Testis (tissue), 2 donors: ENCODE data around the gene VIM.

ENCODE experiments used
- CTCF ChIP-seq, 3 experiments: fragments of 450-650 bp in 2 of 3; fragments of 200-600 bp in 1 of 3; sonication (generic) in 1 of 3; IDR thresholded peaks; one replicate each; pipeline ENCODE4 v1.5.1; 2016 to 2019; ENCODE audit warnings: antibody characterized with exemption in 3 of 3, mild to moderate bottlenecking in 2 of 3, moderate library complexity in 1 of 3
- POLR2A ChIP-seq: fragments of 450-650 bp; IDR thresholded peaks from one replicate; pipeline ENCODE4 v1.6.1; 2017; ENCODE audit warnings: antibody characterized with exemption, mild to moderate bottlenecking, moderate library complexity

GRCh38 chr10:17179002-17179401 lies 49.0 kb upstream of the VIM start:
- TF ChIP-seq CTCF (IDR thresholded peaks at IDR 0.05) (no peak), POLR2A (no peak)
